ENCODE measurements around the gene IFI35.
"Not testable (repeated sequence)": the region's sequence is repeated elsewhere in the genome, so short reads cannot be mapped to it uniquely, and the experiment has no call there.

IFI35 gene

GRCh38 chr17:43024407-43025289, 18.1 kb downstream of the IFI35 start, which contains the start of gene RND2:
TSS of gene RND2 (plus strand) at chr17:43025231. CDS start at chr17:43025348, 117 bp downstream.
- DNase-seq = peak; percentile 79

DNA sequence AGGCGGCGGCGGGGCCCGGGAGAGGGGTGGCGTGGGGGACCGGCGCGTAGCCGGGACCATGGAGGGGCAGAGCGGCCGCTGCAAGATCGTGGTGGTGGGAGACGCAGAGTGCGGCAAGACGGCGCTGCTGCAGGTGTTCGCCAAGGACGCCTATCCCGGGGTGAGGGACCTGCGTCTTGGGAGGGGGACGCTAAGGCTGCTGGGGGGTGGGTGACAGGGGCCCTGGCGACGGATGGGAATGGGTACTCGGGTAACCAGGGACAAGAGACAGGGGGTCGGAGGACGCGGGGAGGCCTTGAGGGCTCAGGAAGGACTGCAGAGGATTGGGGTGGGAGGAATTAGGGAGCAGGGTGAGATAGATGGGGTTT, 18.7 kb downstream of the IFI35 start:
- DNase-seq = no peak

- DNase-seq = no peak
Measured at GRCh38 chr17:43025766-43026537, 19.4 kb downstream of the IFI35 start.

DNA sequence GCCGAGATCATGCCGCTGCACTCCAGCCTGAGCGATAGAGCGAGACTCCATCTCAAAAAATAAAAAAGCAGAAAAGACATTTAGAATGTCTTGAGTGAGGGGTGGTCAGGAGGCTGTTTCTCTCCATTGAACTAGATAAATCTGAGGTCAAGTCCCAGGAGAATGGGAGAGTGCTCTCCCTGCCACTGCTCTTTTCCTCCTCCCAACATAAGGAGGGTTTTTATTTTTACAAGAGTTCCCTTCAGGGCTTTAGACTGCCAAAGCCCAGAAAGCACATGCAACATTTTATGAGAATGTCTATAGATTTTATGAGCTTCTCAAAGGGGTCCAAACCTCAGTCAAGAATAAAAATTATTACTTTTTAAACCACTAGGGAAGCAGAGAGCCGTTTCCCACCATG, 20.0 kb downstream of the IFI35 start:
- no peak for DNase-seq

DNA sequence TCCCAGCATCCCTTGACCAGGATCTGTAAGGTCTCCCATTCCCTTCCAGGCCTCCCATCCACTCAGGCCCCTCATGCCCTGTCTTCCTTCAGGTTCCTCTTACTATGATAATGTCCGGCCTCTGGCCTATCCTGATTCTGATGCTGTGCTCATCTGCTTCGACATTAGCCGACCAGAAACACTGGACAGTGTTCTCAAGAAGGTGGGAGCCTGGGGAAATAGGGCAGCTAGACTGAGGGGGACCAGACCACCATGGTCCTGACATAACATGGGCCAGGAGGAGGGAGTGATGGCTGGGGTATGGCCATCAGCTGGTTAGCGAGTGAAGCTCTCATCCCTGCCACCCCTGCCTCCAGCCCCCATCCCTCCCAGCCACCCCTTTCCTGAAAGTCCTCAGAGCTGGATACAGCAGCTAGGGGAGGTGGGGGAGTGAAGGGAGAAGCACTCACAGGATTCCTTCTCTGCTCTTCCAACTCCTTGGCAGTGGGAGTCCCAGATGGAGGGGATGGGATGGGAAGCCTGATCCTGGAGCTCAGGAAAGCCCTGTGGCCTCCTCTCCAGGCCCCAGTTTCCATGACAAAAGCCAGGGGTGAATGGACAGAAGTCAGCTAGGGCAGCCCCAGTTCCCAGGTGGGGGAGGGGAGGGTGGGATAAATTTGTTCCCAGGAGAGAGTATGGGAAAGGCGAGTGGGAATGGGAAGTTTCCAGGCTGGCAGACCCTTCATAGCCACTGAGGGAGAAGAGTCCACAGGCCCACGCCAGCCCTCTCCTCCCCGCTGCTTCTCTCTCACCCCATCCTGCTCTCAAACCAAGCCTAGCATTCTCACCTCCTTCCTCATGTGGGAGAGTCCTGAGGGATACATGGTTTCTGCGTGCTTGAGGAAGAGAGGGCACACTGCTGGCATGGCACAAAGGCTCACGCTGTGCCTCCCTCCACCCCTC, 20.8 kb downstream of the IFI35 start:
- DNase-seq = no peak

GRCh38 chr17:43028221-43028861, 21.8 kb downstream of the IFI35 start:
- no peak for DNase-seq

- DNase-seq = no peak
Measured at GRCh38 chr17:43030137-43030767, 23.7 kb downstream of the IFI35 start.

DNA sequence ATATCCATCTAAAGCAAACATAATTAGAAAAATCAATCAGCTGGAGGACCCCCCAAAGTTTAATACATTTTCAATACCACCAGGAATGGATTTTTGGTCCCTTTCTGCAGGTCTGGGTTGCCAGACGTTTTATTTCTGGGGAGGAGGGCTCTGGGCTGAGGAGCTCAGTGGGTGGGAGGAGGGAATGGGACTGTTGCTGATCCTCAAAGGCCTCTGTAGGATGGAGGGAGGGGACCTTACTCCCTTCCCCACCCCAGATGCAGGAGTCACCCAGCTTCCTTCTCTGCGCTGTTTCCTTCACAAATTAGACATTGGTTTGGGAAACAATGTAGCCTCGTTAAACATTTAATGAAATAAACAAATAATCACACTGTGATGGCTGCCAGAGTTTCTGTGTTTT, 25.1 kb downstream of the IFI35 start:
- DNase-seq = no peak

DNA sequence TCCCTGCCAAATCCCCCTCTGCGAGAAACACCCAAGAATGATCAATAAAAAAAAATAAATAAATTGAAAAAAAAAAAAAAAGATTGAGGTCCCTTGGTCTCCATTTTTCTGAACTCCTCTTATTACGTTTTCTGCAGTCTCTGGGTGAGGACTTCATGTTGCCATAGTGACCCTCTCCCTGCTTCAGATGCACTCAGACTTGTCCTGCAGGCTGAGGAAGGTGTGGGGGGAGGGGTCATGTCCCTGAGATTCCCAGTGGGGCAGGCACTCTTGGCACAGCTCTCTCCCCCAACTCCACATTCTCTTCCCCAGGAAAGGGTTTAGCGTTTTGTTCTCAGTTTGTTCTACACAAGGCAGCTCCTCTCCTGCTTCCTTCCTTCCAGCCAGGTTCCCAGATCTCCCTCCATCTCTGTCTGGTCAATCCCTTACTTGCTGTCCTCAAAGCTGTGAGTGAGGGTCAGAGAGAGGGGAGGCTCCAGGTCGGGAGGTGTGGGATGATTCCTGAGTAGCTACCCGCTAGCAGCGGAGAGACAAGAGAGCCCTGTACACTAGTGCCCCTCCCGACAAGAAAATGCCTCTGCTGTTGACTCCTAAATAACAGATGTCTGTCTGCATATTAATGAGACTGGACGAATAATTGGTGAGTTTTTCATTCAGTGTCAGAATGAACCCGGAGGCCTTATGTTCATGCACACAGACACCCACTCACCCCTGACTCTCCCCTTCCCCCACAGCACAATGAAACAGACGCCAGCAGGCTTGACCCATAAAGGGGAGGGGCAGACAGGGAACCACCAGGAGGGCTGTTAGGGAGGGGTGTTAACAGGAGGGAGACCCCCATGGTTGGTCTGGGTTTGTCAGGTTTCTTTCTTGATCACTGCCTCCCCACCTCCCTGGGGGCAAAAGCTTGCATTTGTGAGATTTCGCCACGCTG, 27.6 kb downstream of the IFI35 start:
- DNase-seq = no peak

GRCh38 chr17:43034894-43035293, 28.3 kb downstream of the IFI35 start:
- no peak for DNase-seq

DNA sequence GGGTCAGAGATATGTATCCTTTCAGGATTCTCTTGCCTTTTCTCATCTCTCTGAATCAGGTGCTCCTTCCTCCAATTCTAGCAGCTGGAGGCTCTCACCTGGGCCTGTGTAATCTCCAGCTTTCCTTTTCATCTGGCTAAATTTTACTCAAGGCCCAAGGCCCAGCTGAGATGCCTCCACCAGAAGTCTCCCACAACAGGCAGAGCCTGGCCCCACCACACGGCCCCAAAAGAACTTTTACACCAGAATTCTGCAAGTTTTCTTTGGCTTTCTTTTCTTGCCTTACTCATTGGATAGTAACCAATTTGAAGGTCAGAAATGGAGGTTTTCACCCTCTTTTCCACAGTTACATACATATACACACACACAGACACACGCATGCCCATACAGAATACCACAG, 33.1 kb downstream of the IFI35 start:
- no peak for DNase-seq

- no peak for DNase-seq
Measured at GRCh38 chr17:43040655-43041054, 34.1 kb downstream of the IFI35 start.

- no peak for DNase-seq
Measured at GRCh38 chr17:43042025-43042628, 35.5 kb downstream of the IFI35 start.

- no peak for DNase-seq
Measured at GRCh38 chr17:43043307-43043706, 36.7 kb downstream of the IFI35 start.

DNA sequence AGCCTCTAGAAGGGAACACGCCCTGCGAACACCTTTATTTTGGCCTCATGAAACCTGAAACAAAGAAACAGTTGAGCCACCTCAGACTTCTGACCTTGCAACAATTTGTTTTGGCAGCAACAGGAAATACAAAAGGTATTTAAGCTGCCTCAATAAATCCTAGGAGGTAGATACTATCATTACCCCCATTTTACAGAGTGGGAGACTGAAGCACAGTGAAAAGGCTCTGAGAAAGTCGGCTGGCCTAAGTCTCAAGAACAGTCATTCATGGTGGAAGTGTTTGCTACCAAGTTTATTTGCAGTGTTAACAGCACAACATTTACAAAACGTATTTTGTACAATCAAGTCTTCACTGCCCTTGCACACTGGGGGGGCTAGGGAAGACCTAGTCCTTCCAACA, 37.4 kb downstream of the IFI35 start:
- DNase-seq = no peak

DNA sequence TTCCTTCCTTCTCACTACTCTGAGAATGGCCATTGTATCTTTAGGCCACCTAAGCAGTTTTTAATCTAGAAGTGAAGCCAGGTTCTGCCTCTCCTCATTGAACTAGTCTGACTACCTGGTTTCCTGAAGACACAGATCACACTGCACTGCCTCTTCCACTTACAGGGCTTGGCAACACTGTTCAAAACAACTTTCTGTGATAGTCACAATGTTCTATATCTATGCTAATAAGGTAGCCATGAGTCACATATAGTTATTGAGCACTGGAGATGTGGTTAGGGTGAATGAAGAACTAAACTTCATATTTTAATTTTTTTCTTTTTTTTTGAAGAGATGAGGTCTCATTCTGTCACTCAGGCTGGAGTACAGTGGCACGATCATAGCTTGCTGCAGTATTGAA, 45.4 kb downstream of the IFI35 start:
- no peak for DNase-seq

- DNase-seq = not testable (repeated sequence)
Measured at GRCh38 chr17:43053008-43053407, 46.4 kb downstream of the IFI35 start.

GRCh38 chr17:43056051-43056450, 49.5 kb downstream of the IFI35 start:
- DNase-seq = no peak

DNA sequence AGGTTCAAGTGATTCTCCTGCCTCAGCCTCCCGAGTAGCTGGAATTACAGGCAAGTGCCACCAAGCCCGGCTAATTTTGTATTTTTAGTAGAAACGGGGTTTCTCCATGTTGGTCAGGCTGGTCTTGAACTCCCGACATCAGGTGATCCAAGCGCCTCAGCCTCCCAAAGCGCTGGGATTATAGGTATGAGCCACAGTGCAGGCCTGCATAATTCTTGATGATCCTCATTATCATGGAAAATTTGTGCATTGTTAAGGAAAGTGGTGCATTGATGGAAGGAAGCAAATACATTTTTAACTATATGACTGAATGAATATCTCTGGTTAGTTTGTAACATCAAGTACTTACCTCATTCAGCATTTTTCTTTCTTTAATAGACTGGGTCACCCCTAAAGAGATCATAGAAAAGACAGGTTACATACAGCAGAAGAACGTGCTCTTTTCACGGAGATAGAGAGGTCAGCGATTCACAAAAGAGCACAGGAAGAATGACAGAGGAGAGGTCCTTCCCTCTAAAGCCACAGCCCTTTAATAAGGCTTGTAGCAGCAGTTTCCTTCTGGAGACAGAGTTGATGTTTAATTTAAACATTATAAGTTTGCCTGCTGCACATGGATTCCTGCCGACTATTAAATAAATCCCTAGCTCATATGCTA, 56.5 kb downstream of the IFI35 start:
- no peak for DNase-seq

Measured in GF-D8 (cell line).